Endothelial cell (in vitro differentiated cells): ENCODE measurements around the gene PTDSS2. TPM values are rescaled to one million over a fixed set of nuclear protein-coding genes. Genes with fewer than 3 reads are reported as not detected.

Experiments used
- DNase-seq: peaks from one replicate; pipeline ENCODE4 v3.0.0; 2021; ENCODE audit warnings: low spot score
- H3K27ac Mint-ChIP-seq: one replicate; pipeline ENCODE4 v1.8.0; 2021; ENCODE audit warnings: mixed read lengths, inconsistent platforms; ENCODE audit not compliant: unreplicated experiment
- H3K27me3 Mint-ChIP-seq: one replicate; pipeline ENCODE4 v1.8.0; 2021; ENCODE audit warnings: mild to moderate bottlenecking, moderate library complexity, mixed read lengths, inconsistent platforms; ENCODE audit not compliant: unreplicated experiment
- H3K36me3 Mint-ChIP-seq: one replicate; pipeline ENCODE4 v1.8.0; 2021; ENCODE audit warnings: mild to moderate bottlenecking, low read depth, mixed read lengths, inconsistent platforms; ENCODE audit not compliant: unreplicated experiment
- H3K4me1 Mint-ChIP-seq: one replicate; pipeline ENCODE4 v1.8.0; 2021; ENCODE audit warnings: mild to moderate bottlenecking, mixed read lengths, inconsistent platforms; ENCODE audit not compliant: unreplicated experiment
- H3K4me3 Mint-ChIP-seq: one replicate; pipeline ENCODE4 v1.8.0; 2021; ENCODE audit warnings: mild to moderate bottlenecking, mixed read lengths, inconsistent platforms; ENCODE audit not compliant: unreplicated experiment
- H3K9me3 Mint-ChIP-seq: one replicate; pipeline ENCODE4 v1.8.0; 2021; ENCODE audit warnings: mixed read lengths, inconsistent platforms; ENCODE audit not compliant: unreplicated experiment
- CTCF ChIP-seq: fragments of 200-600 bp; sonication (generic); IDR thresholded peaks from one replicate; pipeline ENCODE4 v1.5.0; 2021; ENCODE audit warnings: antibody characterized with exemption; ENCODE audit not compliant: unreplicated experiment
- total RNA-seq: library from RNA; stranded (reverse); fragmentation: NEBNext Ultra II Directional; extraction: Animal tissue kit (Norgen Biotek cat#: 25700); gene quantifications from one replicate; pipeline ENCODE4 v1.2.1, GENCODE V29; 2021; ENCODE audit not compliant: unreplicated experiment

Gene PTDSS2
- total RNA-seq, 1 donor from 2014 or later: 46.4 TPM

- peaks cover 10% of the 10 kb centered on the region for H3K36me3 Mint-ChIP-seq
- TF ChIP-seq CTCF: no peak
- peak overlapping the region; percentile 83 for H3K4me3 Mint-ChIP-seq
- H3K27me3 Mint-ChIP-seq: peaks cover 7% of the 10 kb centered on the region
- no peak for DNase-seq
- no peaks in the 10 kb centered on the region for H3K9me3 Mint-ChIP-seq
- H3K4me1 Mint-ChIP-seq: peaks cover 14% of the 10 kb centered on the region
- H3K27ac Mint-ChIP-seq: peak overlapping the region; percentile 30
These were observed 57.8 kb downstream of the PTDSS2 start for GRCh38 chr11:507727-508515.

DNA sequence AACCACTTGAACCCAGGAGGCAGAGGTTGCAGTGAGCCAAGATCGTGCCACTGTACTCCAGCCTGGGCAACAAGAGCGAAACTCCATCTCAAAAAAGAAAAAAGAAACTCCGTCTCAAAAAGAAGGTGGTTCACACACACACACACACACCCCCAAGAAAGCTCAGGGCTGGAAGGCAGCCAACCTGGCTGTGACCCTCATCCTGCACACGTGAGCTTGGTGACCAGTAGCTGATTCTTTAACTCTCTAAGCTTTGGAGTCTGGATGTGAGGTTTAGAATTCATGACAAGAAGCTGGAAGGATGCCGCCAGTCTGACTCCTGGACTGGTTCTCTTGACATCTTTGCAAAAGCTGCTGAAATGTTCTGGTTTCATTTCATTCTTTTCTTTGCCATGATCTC is 58.9 kb downstream of the PTDSS2 start:
- Mint-ChIP-seq H3K27me3 (peaks cover 10% of the 10 kb centered on the region), H3K4me1 (peaks cover 14% of the 10 kb centered on the region), H3K36me3 (peaks cover 10% of the 10 kb centered on the region), H3K9me3 (no peaks in the 10 kb centered on the region), H3K4me3 (no peak overlapping the region), H3K27ac (no peak overlapping the region)
- no peak for DNase-seq
- TF ChIP-seq CTCF: no peak

- H3K4me1 Mint-ChIP-seq: no peaks in the 10 kb centered on the region
- H3K36me3 Mint-ChIP-seq: peaks cover 30% of the 10 kb centered on the region
- H3K27ac Mint-ChIP-seq: no peak overlapping the region
- H3K27me3 Mint-ChIP-seq: peaks cover 11% of the 10 kb centered on the region
- no peaks in the 10 kb centered on the region for H3K9me3 Mint-ChIP-seq
- no peak overlapping the region for H3K4me3 Mint-ChIP-seq
- TF ChIP-seq CTCF: no peak
- DNase-seq: no peak
These were observed 62.9 kb downstream of the PTDSS2 start for GRCh38 chr11:512761-513595.

GRCh38 chr11:514606-515005 is 64.5 kb downstream of the PTDSS2 start:
- Mint-ChIP-seq H3K4me1 (no peaks in the 10 kb centered on the region), H3K27me3 (peaks cover 14% of the 10 kb centered on the region), H3K9me3 (no peaks in the 10 kb centered on the region), H3K36me3 (peaks cover 29% of the 10 kb centered on the region), H3K4me3 (no peak overlapping the region), H3K27ac (no peak overlapping the region)
- DNase-seq: no peak
- no peak for TF ChIP-seq CTCF

- no peaks in the 10 kb centered on the region for H3K4me1 Mint-ChIP-seq
- H3K27me3 Mint-ChIP-seq: peaks cover 13% of the 10 kb centered on the region
- no peak for TF ChIP-seq CTCF
- H3K4me3 Mint-ChIP-seq: no peak overlapping the region
- no peaks in the 10 kb centered on the region for H3K9me3 Mint-ChIP-seq
- no peak overlapping the region for H3K27ac Mint-ChIP-seq
- DNase-seq: no peak
- peaks cover 24% of the 10 kb centered on the region for H3K36me3 Mint-ChIP-seq
These were observed 65.1 kb downstream of the PTDSS2 start for GRCh38 chr11:515131-515530.
